SK-N-SH (cell line): ENCODE measurements around the gene ADD3. TPM values are rescaled to one million over a fixed set of nuclear protein-coding genes. Genes with fewer than 3 reads are reported as not detected.
A peak's percentile ranks its signal among the peaks of the same experiment; 100 is the strongest.

ENCODE experiments used
- CTCF ChIA-PET: fragments of 300-600, 350-600 bp; formaldehyde crosslinking; extraction: SDS; loops from one replicate; lab custom pipeline; 2021; lab: Yijun Ruan, JAX
- POLR2A ChIA-PET: fragments of 350-600 bp; sonication (Branson Sonifier 250); formaldehyde crosslinking; extraction: SDS; loops from one replicate; lab custom pipeline; 2020; ENCODE audit warnings: antibody characterized with exemption, inconsistent platforms; lab: Yijun Ruan, JAX
- DNase-seq: peaks from one replicate; pipeline ENCODE4 v3.0.0; 2012
- H2AFZ ChIP-seq: fragments of 200-600 bp; sonication (generic); 2 replicates; pipeline ENCODE4 v1.8.1; 2016; ENCODE audit warnings: antibody characterized with exemption, mild to moderate bottlenecking, low read depth
- H3F3A ChIP-seq: fragments of 200-600 bp; sonication (generic); replicated peaks from 2 replicates; pipeline ENCODE3; 2016; ENCODE audit warnings: antibody characterized with exemption, mild to moderate bottlenecking; ENCODE audit not compliant: insufficient read depth
- H3K27ac ChIP-seq, 2 experiments: fragments of 200-500 bp in 1 of 2; fragments of 200-600 bp in 1 of 2; sonication (Bioruptor generic) in 1 of 2; sonication (generic), shearing (Covaris generic) in 1 of 2; 2 replicates each; pipeline versions ENCODE4 v1.5.1 to v1.6.1; 2014 to 2016; ENCODE audit warnings: low read depth in 2 of 2, inconsistent platforms in 1 of 2, low read length in 1 of 2, mild to moderate bottlenecking in 1 of 2, mixed read lengths in 1 of 2
- H3K27me3 ChIP-seq: fragments of 200-600 bp; sonication (generic), shearing (Covaris generic); 2 replicates; pipeline ENCODE4 v1.6.1; 2016; ENCODE audit warnings: mixed run types; ENCODE audit not compliant: insufficient read depth
- H3K36me3 ChIP-seq, 2 experiments: fragments of 200-500 bp in 1 of 2; fragments of 200-600 bp in 1 of 2; sonication (Bioruptor generic) in 1 of 2; sonication (generic) in 1 of 2; replicated peaks in 1 of 2; 2 replicates each; pipeline versions ENCODE3 to v1.5.1; 2014 to 2016; ENCODE audit warnings: low read length in 1 of 2, mild to moderate bottlenecking in 1 of 2; ENCODE audit not compliant: insufficient read depth in 2 of 2, control insufficient read depth in 1 of 2
- H3K4me1 ChIP-seq, 2 experiments: fragments of 200-500 bp in 1 of 2; fragments of 200-600 bp in 1 of 2; sonication (Bioruptor generic) in 1 of 2; sonication (generic), shearing (Covaris generic) in 1 of 2; 2 replicates each; pipeline versions ENCODE4 v1.5.1 to v1.6.1; 2014 to 2016; ENCODE audit warnings: low read depth in 1 of 2, low read length in 1 of 2, mixed run types in 1 of 2; ENCODE audit not compliant: insufficient read depth in 2 of 2, control insufficient read depth in 1 of 2
- H3K4me2 ChIP-seq: fragments of 200-600 bp; sonication (generic), shearing (Covaris generic); 2 replicates; pipeline ENCODE4 v1.6.1; 2017; ENCODE audit warnings: mixed run types
- H3K4me3 ChIP-seq, 2 experiments: fragments of 200-500 bp in 1 of 2; fragments of 200-600 bp in 1 of 2; sonication (Bioruptor generic) in 1 of 2; sonication (generic), shearing (Covaris generic) in 1 of 2; 2 replicates each; pipeline versions ENCODE4 v1.5.1 to v1.8.1; 2014 to 2016; ENCODE audit warnings: low read depth in 2 of 2, inconsistent platforms in 1 of 2, low read length in 1 of 2, mild to moderate bottlenecking in 1 of 2, mixed read lengths in 1 of 2, moderate library complexity in 1 of 2
- H3K79me2 ChIP-seq: fragments of 200-600 bp; sonication (generic); 2 replicates; pipeline ENCODE4 v1.8.1; 2017; ENCODE audit warnings: mild to moderate bottlenecking; ENCODE audit not compliant: insufficient read depth
- H3K9ac ChIP-seq: fragments of 200-600 bp; sonication (generic); 2 replicates; pipeline ENCODE4 v1.6.1; 2017; ENCODE audit warnings: mixed run types
- H3K9me2 ChIP-seq: fragments of 200-600 bp; sonication (generic); 2 replicates; pipeline ENCODE4 v1.6.1; 2017; ENCODE audit warnings: mixed run types
- H3K9me3 ChIP-seq: fragments of 200-600 bp; sonication (generic); 2 replicates; pipeline ENCODE4 v1.6.1; 2017; ENCODE audit warnings: mixed run types, mild to moderate bottlenecking, moderate library complexity
- H4K20me1 ChIP-seq: fragments of 200-600 bp; sonication (generic); 2 replicates; pipeline ENCODE4 v1.6.1; 2017; ENCODE audit warnings: mild to moderate bottlenecking, mixed run types; ENCODE audit not compliant: insufficient read depth
- EP300 ChIP-seq, 2 experiments: IDR thresholded peaks; 2 replicates each; pipeline versions ENCODE4 v1.4.0 to v1.6.1; 2012; ENCODE audit warnings: borderline replicate concordance in 1 of 2, low read depth in 1 of 2, low read length in 1 of 2
- GATA2 ChIP-seq: sonication (generic); formaldehyde crosslinking; IDR thresholded peaks from 2 replicates; pipeline ENCODE4 v1.5.0; 2020; ENCODE audit warnings: mild to moderate bottlenecking, missing genetic modification reagents
- NRF1 ChIP-seq: IDR thresholded peaks from 2 replicates; pipeline ENCODE4 v1.6.1; 2012; ENCODE audit warnings: low read depth, mild to moderate bottlenecking, low read length
- RFX5 ChIP-seq: IDR thresholded peaks from 2 replicates; pipeline ENCODE4 v1.6.1; 2012; ENCODE audit warnings: mild to moderate bottlenecking, improper control_type of control experiment, low read length
- RXRA ChIP-seq: IDR thresholded peaks from 2 replicates; pipeline ENCODE4 v1.4.0; 2012; ENCODE audit warnings: low read depth, mild to moderate bottlenecking, borderline replicate concordance
- TAF1 ChIP-seq: IDR thresholded peaks from 2 replicates; pipeline ENCODE4 v1.6.1; 2012; ENCODE audit warnings: low read depth, mild to moderate bottlenecking, low read length, moderate library complexity, borderline replicate concordance
- TCF12 ChIP-seq: IDR thresholded peaks from 2 replicates; pipeline ENCODE4 v1.4.0; 2012
- WGBS: methylation state at CpG from one replicate; pipeline ENCODE4 v1.1.6; 2017; ENCODE audit warnings: low lambda C conversion rate; 5-methylcytosine and 5-hydroxymethylcytosine counted together
- polyA plus RNA-seq, 3 experiments: library from polyadenylated mRNA; depleted of rRNA; stranded (reverse); fragments of >200 nt; gene quantifications; 2 replicates each; pipeline ENCODE4 v1.2.3, GENCODE V29; 2012
- TF ChIP-seq, protein P1 (sequence below): IDR thresholded peaks from 2 replicates; pipeline ENCODE4 v1.6.1; 2012; ENCODE audit warnings: mild to moderate bottlenecking, low read depth, low read length, moderate library complexity

ADD3 gene
- polyA plus RNA-seq, 1 of the 3 experiments (the other 2 are of a cell fraction), result 27.6 TPM

DNA sequence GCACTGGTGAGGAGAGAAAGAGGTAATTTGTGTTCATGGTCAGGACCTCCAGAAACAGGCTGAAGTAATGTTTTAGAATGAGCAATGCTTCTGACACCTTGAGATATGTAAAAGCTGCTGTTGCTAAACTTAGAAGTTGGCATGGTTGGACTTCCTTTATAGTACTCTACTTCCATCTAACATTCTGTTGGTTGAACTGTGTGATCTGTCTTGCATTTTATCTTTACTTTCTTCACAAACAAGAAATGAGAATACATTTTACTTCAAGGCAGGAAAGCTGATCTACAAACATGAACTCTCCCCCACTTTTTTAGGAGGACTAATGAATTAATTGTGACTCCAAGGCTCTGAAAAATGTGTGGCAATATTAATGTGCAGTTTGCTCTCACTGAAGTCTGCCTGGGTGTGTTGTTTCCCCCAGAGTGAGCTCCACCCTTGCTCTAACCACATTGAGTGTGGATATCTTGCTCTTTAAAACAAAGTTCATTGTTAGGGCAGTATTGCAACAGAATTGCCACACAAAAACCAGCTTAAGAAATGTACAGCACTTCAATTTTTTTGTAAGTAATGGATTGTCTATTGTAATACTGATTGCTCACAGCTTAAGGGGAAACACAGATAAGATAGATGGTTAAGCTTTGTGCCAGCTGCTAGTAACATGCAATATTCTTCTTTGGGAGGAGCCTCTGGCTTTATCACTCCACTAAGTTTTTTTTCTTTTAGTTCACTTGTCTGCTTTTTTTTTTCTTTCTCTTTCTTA is 69.0 kb downstream of the ADD3 start:
- H3K36me3 ChIP-seq, result no peaks in the 10 kb centered on the region
- H3K27me3 ChIP-seq, result no peaks in the 10 kb centered on the region
- DNase-seq, result no peak
- CTCF ChIA-PET, result interaction anchor here (0.9 to 2.1 kb wide), 2 partner anchors 103 to 192 kb away, joined by 3 to 6 read pairs; no protein-coding TSS in a partner anchor
- peak overlapping the region; percentile 16; the same call in 1 of the 2 replicates for H3K9ac ChIP-seq
- H3K27ac ChIP-seq, result peak overlapping the region; percentile 72 to 75
- no peak overlapping the region for H3K4me3 ChIP-seq
- peaks cover 5% of the 10 kb centered on the region; the same call in 1 of the 2 replicates for H4K20me1 ChIP-seq
- POLR2A ChIA-PET, result no interaction called here
- no peaks in the 10 kb centered on the region for H3K9me2 ChIP-seq
- no peaks in the 10 kb centered on the region for H3K9me3 ChIP-seq
- peaks cover 25% of the 10 kb centered on the region for H3F3A ChIP-seq
- peaks cover 30 to 71% of the 10 kb centered on the region in 2 experiments for H3K4me1 ChIP-seq
- TF ChIP-seq TCF12 (peak; percentile 42; the same call in 1 of the 2 replicates), RFX5 (no peak), EP300 (IDR thresholded peaks at IDR 0.05; ENCODE audit: borderline replicate concordance in 1 of 2, low read depth in 1 of 2, low read length in 1 of 2) (peak in 1 of 2 experiments; percentile 23; a peak in 1 of 4 replicates), RXRA (peak; percentile 34; the same call in 1 of the 2 replicates)
- peak overlapping the region; percentile 2; the same call in 1 of the 2 replicates for H2AFZ ChIP-seq
- peak overlapping the region; percentile 36 for H3K4me2 ChIP-seq
- peaks cover 29% of the 10 kb centered on the region for H3K79me2 ChIP-seq

DNA sequence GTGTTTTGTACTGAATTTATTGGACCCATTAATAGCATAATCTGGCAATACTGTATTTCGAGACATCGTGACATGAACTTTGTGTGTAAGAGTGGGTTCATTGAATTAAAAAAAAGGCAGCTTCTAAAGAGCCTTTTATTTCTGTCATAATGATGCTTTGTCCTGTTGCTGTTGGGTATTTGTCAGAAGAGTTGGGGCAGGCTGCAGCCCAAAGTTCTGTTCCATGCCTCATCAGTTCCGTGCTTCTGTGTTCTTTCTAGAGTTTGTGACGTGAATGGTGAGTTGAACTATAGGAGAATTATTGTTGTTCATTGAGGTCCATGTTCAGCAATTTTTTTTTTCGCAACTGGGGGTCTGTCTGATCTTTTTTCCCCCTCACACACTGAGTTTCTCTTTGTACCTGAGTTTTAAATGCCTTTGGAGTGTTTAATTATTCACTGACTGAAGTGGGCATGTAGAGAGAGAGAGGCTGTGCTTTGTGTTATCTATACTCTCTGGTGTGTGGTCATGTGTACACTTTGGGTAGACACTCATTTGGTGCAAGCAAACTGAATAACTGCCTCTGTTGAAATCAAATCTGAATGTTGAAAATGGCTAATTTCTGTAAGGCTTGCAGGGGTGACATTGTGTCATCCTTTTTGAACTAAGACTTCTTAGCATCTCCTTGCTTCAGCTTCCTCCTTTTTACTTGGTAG is 69.8 kb downstream of the ADD3 start:
- H3K4me1 ChIP-seq, result peaks cover 30 to 80% of the 10 kb centered on the region in 2 experiments
- no peaks in the 10 kb centered on the region for H3K36me3 ChIP-seq
- H3K79me2 ChIP-seq, result peaks cover 29% of the 10 kb centered on the region
- H3K4me3 ChIP-seq, result no peak overlapping the region
- WGBS, result 89% methylated on average over 5 of the region's 5 CpGs
- no peaks in the 10 kb centered on the region for H3K9me2 ChIP-seq
- peak overlapping the region; percentile 16; the same call in 1 of the 2 replicates for H3K9ac ChIP-seq
- H4K20me1 ChIP-seq, result peaks cover 5% of the 10 kb centered on the region; the same call in 1 of the 2 replicates
- peak overlapping the region; percentile 72 to 75 for H3K27ac ChIP-seq
- TF ChIP-seq GATA2 (CRISPR knock-in tag) (no peak), TAF1 (no peak), NRF1 (no peak)
- TF ChIP-seq, protein P1, sequence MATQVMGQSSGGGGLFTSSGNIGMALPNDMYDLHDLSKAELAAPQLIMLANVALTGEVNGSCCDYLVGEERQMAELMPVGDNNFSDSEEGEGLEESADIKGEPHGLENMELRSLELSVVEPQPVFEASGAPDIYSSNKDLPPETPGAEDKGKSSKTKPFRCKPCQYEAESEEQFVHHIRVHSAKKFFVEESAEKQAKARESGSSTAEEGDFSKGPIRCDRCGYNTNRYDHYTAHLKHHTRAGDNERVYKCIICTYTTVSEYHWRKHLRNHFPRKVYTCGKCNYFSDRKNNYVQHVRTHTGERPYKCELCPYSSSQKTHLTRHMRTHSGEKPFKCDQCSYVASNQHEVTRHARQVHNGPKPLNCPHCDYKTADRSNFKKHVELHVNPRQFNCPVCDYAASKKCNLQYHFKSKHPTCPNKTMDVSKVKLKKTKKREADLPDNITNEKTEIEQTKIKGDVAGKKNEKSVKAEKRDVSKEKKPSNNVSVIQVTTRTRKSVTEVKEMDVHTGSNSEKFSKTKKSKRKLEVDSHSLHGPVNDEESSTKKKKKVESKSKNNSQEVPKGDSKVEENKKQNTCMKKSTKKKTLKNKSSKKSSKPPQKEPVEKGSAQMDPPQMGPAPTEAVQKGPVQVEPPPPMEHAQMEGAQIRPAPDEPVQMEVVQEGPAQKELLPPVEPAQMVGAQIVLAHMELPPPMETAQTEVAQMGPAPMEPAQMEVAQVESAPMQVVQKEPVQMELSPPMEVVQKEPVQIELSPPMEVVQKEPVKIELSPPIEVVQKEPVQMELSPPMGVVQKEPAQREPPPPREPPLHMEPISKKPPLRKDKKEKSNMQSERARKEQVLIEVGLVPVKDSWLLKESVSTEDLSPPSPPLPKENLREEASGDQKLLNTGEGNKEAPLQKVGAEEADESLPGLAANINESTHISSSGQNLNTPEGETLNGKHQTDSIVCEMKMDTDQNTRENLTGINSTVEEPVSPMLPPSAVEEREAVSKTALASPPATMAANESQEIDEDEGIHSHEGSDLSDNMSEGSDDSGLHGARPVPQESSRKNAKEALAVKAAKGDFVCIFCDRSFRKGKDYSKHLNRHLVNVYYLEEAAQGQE, result no peak
- DNase-seq, result no peak
- POLR2A ChIA-PET, result no interaction called here
- H3K4me2 ChIP-seq, result peak overlapping the region; percentile 36; the same call in 1 of the 2 replicates
- no peaks in the 10 kb centered on the region for H3K9me3 ChIP-seq
- CTCF ChIA-PET, result interaction anchor here (2.1 kb wide), 1 partner anchor 193 kb away, joined by 6 read pairs; no protein-coding TSS in a partner anchor
- H3F3A ChIP-seq, result peaks cover 30% of the 10 kb centered on the region
- H3K27me3 ChIP-seq, result no peaks in the 10 kb centered on the region
- H2AFZ ChIP-seq, result 0 out of 2 replicates have a peak overlapping the region, but pooled peaks have one; percentile 2
